Nephron progenitor cell (in vitro differentiated cells): ENCODE data around the gene FLNA.
A peak's percentile ranks its signal among the peaks of the same experiment; 100 is the strongest.

Experiments
- DNase-seq: peaks from one replicate; pipeline ENCODE4 v3.0.0; 2021
- H3K27ac Mint-ChIP-seq: 2 replicates; pipeline ENCODE4 v1.8.0; 2021; ENCODE audit warnings: mild to moderate bottlenecking, moderate library complexity, mixed read lengths
- H3K27me3 Mint-ChIP-seq: 2 replicates; pipeline ENCODE4 v1.8.0; 2021; ENCODE audit warnings: mild to moderate bottlenecking, low read depth, mixed read lengths; ENCODE audit not compliant: poor library complexity
- H3K36me3 Mint-ChIP-seq: 2 replicates; pipeline ENCODE4 v1.8.0; 2021; ENCODE audit warnings: low read depth, mixed read lengths
- H3K4me1 Mint-ChIP-seq: 2 replicates; pipeline ENCODE4 v1.8.0; 2021; ENCODE audit warnings: mixed read lengths
- H3K4me3 Mint-ChIP-seq: 2 replicates; pipeline ENCODE4 v1.8.0; 2021; ENCODE audit warnings: mild to moderate bottlenecking, moderate library complexity, mixed read lengths
- H3K9me3 Mint-ChIP-seq: 2 replicates; pipeline ENCODE4 v1.8.0; 2021; ENCODE audit warnings: mild to moderate bottlenecking, moderate library complexity, mixed read lengths
- CTCF ChIP-seq: fragments of 200-600 bp; sonication (generic); IDR thresholded peaks from 2 replicates; pipeline ENCODE4 v1.5.0; 2021; ENCODE audit warnings: antibody characterized with exemption

FLNA gene

DNA sequence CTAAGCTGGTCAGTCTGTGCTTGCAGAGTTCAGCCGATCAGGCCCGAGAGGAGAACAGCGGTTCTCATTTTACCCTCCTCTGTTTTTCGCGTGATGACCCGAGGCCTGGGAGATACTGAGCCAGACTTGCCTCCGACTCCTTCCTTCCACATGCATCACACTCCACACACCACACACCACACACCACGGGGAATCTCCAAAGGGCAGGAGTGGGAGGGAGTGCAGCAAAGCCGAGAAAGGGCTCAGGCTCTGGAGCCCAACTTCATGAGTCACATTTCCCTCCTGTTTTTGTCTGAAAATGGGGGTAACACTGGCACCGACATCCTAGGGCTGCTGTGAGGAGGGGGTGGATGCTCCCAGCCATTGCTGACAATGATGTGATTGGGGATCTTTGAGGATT, 39.9 kb downstream of the FLNA start:
- no peak for DNase-seq
- H3K9me3 Mint-ChIP-seq = peaks cover 50% of the 10 kb centered on the region
- TF ChIP-seq CTCF = no peak
- H3K36me3 Mint-ChIP-seq = no peaks in the 10 kb centered on the region
- peak overlapping the region; percentile 48 for H3K27ac Mint-ChIP-seq
- no peak overlapping the region for H3K4me3 Mint-ChIP-seq
- H3K4me1 Mint-ChIP-seq = peaks cover 12% of the 10 kb centered on the region
- peaks cover 16% of the 10 kb centered on the region for H3K27me3 Mint-ChIP-seq

GRCh38 chrX:154333837-154334271, 40.6 kb downstream of the FLNA start:
- Mint-ChIP-seq H3K27me3 (peaks cover 17% of the 10 kb centered on the region), H3K9me3 (peaks cover 51% of the 10 kb centered on the region), H3K4me1 (peaks cover 14% of the 10 kb centered on the region), H3K4me3 (no peak overlapping the region), H3K27ac (no peak overlapping the region), H3K36me3 (no peaks in the 10 kb centered on the region)
- DNase-seq = no peak
- no peak for TF ChIP-seq CTCF

- DNase-seq = no peak
- peaks cover 14% of the 10 kb centered on the region for H3K4me1 Mint-ChIP-seq
These were observed 41.3 kb downstream of the FLNA start for GRCh38 chrX:154333116-154333515.

DNA sequence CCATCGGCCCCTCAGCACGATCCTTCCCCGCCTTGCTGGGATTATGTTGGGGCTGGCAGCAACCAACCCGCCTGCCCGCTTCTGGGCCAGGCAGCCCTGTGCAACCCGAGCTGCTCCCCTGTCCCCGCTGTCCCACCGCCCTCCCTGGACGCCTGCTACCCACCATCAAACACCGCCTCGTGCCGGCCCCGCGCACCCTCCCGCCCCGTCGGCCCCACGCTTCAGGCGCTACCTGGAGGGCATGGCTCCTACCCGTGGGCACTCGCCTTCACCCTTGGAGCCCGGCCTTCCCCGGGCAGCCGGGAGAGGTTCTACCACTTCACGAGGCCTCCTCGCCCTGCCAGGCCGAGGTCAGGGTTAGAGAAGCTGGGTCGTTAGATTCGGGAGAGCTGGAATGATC, 41.9 kb downstream of the FLNA start:
- no peaks in the 10 kb centered on the region for H3K36me3 Mint-ChIP-seq
- H3K4me1 Mint-ChIP-seq = peaks cover 17% of the 10 kb centered on the region
- H3K9me3 Mint-ChIP-seq = peaks cover 60% of the 10 kb centered on the region
- peaks cover 19% of the 10 kb centered on the region for H3K27me3 Mint-ChIP-seq
- TF ChIP-seq CTCF = no peak
- H3K4me3 Mint-ChIP-seq = no peak overlapping the region
- H3K27ac Mint-ChIP-seq = no peak overlapping the region
- no peak for DNase-seq

More at GRCh38 chrX:154333116-154333515, 41.3 kb downstream of the FLNA start:
- Mint-ChIP-seq H3K27me3 (peaks cover 19% of the 10 kb centered on the region), H3K27ac (no peak overlapping the region), H3K4me3 (no peak overlapping the region), H3K9me3 (peaks cover 55% of the 10 kb centered on the region), H3K36me3 (no peaks in the 10 kb centered on the region)
- TF ChIP-seq CTCF = no peak

DNA sequence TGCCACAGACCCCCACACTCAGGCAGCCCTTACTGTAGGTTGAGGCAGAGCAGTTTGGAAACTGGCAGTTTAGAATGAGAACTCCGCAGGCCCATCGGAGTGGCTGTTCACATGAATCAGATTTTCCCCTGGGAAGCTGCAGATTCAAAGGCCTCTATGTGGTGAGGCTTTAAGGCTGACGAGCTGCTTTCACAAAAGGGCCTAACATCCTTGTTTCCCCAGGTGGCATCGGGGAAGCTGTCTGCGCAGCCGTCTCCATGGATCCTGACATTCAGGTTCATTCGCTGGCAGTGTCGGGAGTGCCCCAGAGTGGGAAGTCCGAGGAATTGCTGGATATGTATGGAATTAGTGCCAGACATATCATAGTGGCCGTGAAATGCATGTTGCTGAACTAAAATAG, 45.1 kb downstream of the FLNA start:
- Mint-ChIP-seq H3K4me3 (no peak overlapping the region), H3K27me3 (peaks cover 10% of the 10 kb centered on the region), H3K36me3 (no peaks in the 10 kb centered on the region), H3K9me3 (peaks cover 75% of the 10 kb centered on the region), H3K27ac (no peak overlapping the region), H3K4me1 (peaks cover 50% of the 10 kb centered on the region)
- DNase-seq = no peak
- no peak for TF ChIP-seq CTCF

GRCh38 chrX:154328646-154329045, 45.8 kb downstream of the FLNA start:
- Mint-ChIP-seq H3K4me3 (no peak overlapping the region), H3K27ac (no peak overlapping the region), H3K27me3 (peaks cover 15% of the 10 kb centered on the region), H3K36me3 (no peaks in the 10 kb centered on the region), H3K9me3 (peaks cover 70% of the 10 kb centered on the region), H3K4me1 (peaks cover 53% of the 10 kb centered on the region)
- no peak for DNase-seq
- no peak for TF ChIP-seq CTCF
